Fibroblast of skin of abdomen (primary cell): ENCODE data around the gene AP1S3.

Experiments used
- DNase-seq: peaks from one replicate; pipeline ENCODE4 v3.0.0-alpha.2; 2013

Gene AP1S3

GRCh38 chr2:223758131-223758840 lies 79.1 kb downstream of the AP1S3 start:
- no peak for DNase-seq

DNA sequence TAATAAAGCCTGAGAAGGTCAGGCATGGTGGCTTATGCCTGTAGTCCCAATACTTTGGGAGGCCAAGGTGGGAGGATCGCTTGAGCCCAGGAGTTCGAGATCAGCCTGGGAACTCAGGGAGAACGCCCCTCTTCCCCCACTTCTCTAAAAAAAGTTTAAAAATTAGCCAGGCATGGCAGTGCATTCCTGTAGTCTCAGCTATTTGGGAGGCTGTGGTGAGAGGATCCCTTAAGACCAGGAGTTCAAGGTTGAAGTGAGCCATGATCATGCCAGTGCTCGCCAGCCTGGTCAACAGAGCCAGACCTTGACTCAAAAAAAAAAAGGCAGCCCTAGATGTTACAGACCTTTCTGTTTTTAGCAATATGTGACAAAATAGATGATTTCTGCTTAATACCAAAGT lies 83.4 kb downstream of the AP1S3 start:
- no peak for DNase-seq

DNA sequence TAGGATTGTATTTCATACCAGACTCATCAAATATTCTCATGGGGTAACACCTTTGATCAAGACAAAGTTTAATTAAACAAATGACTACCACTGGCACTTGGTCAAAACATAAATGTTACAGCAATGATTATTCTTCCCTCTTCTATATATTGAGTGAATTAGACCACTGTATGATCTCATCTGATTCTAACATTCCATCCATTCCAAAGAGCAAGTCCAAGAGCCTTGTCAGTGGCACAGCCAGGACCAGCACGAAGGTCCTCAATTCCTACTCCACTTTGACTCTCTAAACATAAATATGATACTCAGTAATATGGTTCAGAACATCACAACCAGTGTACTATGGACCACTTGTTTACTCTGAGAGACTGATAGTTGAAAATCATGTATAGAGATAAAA lies 86.4 kb downstream of the AP1S3 start:
- peak; percentile 44 for DNase-seq

DNA sequence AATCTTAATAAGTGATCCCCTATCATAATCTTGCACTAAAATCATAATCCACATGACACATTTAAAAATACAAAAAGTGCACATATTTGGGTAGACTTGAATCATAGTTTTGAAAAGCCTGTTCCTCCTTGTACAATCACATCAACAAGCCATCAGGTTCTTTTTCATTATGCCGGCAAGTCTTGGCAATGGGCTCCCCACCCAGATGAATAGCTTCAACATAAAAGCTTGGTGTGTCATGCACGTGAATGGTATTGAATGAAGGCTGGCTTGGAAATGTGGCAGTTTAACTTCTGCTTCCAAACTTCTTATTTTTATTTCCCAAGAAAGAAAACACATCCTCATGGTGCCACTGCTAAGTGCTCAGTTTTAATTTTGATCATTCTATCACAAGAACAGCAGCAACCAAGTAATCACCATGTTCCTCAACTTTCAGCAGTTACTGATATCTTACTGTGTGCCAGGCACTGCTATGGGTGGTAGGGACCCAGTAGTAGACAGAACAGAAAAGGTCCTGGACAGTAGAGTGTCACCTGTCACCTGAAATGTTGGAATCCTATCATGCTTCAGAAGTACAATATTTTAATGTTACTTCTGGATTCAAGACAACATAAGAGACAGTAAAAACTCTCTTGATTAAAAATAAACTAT lies 89.9 kb downstream of the AP1S3 start:
- DNase-seq, result no peak

- no peak for DNase-seq
These were observed 90.8 kb downstream of the AP1S3 start for GRCh38 chr2:223746611-223747010.

DNA sequence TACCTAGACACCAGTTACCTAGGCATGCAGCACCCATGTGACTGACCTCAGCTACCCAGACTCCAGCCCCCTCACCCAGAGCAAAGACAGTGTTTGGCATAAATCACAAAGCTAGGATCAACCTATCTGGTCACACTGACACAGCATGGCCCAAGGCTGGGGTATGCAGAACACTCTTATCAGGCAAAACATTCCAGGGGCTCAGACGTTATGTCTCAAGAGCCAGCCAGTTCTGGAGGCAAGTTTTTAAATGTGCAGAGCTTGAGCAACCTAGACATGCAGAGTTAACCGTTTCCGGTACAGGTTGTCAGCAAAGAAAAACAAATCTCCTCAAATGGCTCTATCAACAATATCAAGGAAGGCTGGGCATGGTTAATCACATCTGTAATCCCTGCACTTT lies 92.8 kb downstream of the AP1S3 start:
- peak; percentile 50 for DNase-seq

GRCh38 chr2:223740679-223741078 lies 96.7 kb downstream of the AP1S3 start:
- DNase-seq, result no peak

DNA sequence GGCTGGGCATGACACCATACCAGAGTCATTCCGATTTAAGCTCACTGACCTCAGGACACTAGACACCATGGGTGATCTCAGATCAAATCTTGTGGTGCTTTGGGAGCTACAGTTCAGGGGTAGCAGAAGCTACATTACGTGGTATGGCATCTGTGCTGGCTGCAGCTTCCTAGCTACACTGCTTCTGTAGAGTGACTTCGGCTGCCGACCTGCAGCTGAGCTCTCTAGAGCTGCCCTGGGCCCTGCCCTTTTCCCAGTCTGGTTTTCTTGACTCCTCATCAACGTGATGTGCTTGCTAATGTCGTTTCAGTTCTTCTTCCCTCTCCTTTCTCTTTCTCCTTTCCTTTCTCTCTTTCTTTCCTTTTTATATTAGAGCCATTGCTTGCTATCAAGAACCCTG lies 100.2 kb downstream of the AP1S3 start:
- DNase-seq, result no peak

DNA sequence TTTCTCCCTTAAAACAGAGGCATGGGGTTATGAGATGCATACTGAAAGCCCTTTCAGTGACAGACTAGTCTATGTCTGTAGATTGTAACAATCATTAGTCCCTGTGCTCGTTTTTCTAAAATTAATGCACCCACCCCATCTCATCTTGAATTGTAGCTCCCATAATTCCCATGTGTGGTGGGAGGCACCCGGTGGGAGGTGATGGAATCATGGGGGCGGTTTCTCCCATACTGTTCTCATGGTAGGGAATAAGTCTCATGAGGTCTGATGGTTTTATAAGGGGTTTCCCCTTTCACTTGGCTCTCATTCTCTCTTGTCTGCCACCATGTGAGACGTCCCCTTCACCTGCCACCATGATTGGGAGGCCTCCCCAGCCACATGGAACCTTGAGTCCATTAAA lies 100.9 kb downstream of the AP1S3 start:
- no peak for DNase-seq

GRCh38 chr2:223735659-223736244 lies 101.6 kb downstream of the AP1S3 start:
- peak; percentile 95 for DNase-seq

DNA sequence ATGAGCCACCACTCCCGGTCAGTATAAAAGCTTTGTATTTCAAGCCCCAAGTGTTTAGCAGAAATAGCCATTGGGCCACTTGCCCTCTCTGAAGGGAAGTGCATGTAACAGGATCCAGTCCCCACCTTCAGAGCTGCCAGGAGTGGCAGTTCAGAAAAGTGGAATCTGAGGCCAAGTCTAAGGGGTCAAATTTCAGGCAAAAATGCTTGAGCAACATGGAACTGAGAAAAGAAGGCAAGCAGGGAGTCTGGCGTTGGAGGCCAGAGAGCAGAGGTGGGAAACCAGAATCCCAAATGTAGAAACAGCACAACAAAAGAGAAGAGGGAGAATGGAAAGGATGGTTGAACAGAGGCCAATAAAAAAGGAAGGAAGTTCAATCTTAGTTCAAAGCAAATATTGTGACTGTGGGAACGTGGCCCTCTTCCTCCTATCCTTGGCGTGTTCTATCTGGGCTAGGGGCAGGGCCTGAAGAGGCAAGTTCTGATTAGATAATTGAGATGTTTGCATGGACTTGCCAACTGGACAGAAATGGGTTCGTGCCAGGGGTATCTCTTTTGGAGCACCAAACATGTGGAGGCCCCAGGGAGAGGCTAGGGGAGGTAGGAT lies 102.2 kb downstream of the AP1S3 start:
- no peak for DNase-seq

DNA sequence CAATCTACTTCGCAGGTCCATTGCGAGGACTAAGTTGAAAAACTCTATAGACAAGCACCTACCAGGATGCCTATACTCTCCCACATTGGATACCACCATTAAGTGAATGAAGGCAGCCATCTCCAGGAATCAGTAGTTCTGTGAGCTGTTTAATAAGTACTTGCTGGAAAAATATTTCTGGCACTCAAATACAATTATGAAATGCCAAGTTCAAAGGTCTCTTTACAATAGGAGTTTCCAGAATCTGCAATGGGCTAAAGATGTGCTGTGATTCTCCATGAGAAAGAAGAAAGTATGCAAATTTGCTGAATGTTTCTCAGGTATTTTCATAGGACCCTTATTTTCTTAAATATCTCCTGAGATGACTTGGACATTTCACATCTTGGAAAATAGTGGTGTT lies 103.0 kb downstream of the AP1S3 start:
- DNase-seq, result no peak

- DNase-seq, result no peak
These were observed 105.0 kb downstream of the AP1S3 start for GRCh38 chr2:223732346-223732745.

GRCh38 chr2:223731503-223731902 lies 105.9 kb downstream of the AP1S3 start:
- no peak for DNase-seq

DNA sequence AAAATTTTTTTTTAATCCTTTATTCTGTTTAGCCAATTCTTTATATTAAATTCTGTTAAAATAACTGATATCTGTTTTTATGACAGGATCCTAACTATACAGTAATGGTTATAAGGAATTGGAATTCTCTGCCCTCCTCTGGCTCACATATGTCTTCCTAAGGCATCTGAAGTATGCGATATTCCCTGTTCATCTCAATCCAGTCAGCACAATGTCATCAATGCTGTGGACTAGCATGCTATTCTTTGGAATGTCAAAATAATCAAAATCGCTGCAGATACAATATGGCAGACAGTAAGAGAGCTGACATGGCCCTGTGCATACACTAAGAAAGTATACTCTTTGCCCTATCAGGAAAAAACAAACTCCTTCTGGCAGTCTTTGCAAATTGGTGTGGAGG lies 107.6 kb downstream of the AP1S3 start:
- peak; percentile 69 for DNase-seq

GRCh38 chr2:223727562-223727961 lies 109.8 kb downstream of the AP1S3 start:
- peak; percentile 56 for DNase-seq

GRCh38 chr2:223725986-223726970 lies 111.1 kb downstream of the AP1S3 start:
- no peak for DNase-seq

GRCh38 chr2:223725494-223725893 lies 111.9 kb downstream of the AP1S3 start:
- DNase-seq, result peak; percentile 96

DNA sequence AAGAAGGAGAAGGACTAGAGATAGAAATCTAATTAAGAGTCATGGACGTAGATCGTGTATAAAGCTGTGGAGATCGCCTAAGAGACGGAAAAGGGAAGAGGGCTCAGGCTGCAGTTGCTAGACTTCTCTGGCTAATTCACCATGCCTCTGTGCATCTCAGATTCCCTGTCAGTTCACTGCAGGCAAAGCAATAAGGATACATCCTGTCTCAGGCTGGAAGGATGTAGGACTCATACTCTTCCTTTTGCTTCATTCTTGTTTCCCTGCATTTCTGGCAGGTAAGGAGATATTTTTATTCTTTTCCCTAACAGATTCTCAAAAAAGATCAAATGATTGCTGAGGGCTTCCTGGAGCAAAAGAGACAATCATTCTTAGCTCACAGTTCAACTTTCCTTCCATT lies 112.5 kb downstream of the AP1S3 start:
- no peak for DNase-seq

GRCh38 chr2:223723954-223724411 lies 113.4 kb downstream of the AP1S3 start:
- no peak for DNase-seq

- DNase-seq, result no peak
These were observed 115.2 kb downstream of the AP1S3 start for GRCh38 chr2:223722226-223722625.

- DNase-seq, result no peak
These were observed 115.6 kb downstream of the AP1S3 start for GRCh38 chr2:223721746-223722145.
